Naive thymus-derived CD4-positive, alpha-beta T cell (primary cell): ENCODE data around the gene ENTR1. TPM values are rescaled to one million over a fixed set of nuclear protein-coding genes. Genes with fewer than 3 reads are reported as not detected.
"Not testable (repeated sequence)": the region's sequence is repeated elsewhere in the genome, so short reads cannot be mapped to it uniquely, and the experiment has no call there.

Source experiments
- ATAC-seq: fragments of 150-1000 bp; cut with Tn5 transposase; 2 replicates; pipeline ENCODE4 v1.10.0; 2021; ENCODE audit warnings: mild to moderate bottlenecking, moderate library complexity
- CTCF ChIA-PET: fragments of 350-600 bp; sonication (Branson Sonifier 250); formaldehyde crosslinking; loops from one replicate; lab custom pipeline; 2021; ENCODE audit warnings: antibody characterized with exemption; lab: Charles Lee
- POLR2A ChIA-PET: fragments of 350-600 bp; sonication (Branson Sonifier 250); formaldehyde crosslinking; loops from one replicate; lab custom pipeline; 2021; ENCODE audit warnings: antibody characterized with exemption, inconsistent platforms; lab: Charles Lee
- DNase-seq, 9 donors: peaks; one replicate each; pipeline versions ENCODE4 v3.0.0 to v3.0.0-alpha.2; 2020 to 2022; ENCODE audit warnings: mixed read lengths in 1 of 9
- H3K27ac ChIP-seq: one replicate; pipeline ENCODE4 v1.7.0; 2013; ENCODE audit warnings: mild to moderate bottlenecking, low read depth, low read length, moderate library complexity
- H3K27me3 ChIP-seq, 2 donors: one replicate each; pipeline ENCODE4 v1.7.0; 2013; ENCODE audit warnings: low read length in 2 of 2, mild to moderate bottlenecking in 2 of 2, moderate library complexity in 2 of 2; ENCODE audit not compliant: control insufficient read depth in 2 of 2, insufficient read depth in 2 of 2
- H3K36me3 ChIP-seq, 3 experiments: 1 replicate in 2 of 3; 2 replicates in 1 of 3; pipeline ENCODE4 v1.7.0; 2013; ENCODE audit warnings: low read length in 3 of 3, mild to moderate bottlenecking in 3 of 3, moderate library complexity in 1 of 3; ENCODE audit not compliant: insufficient read depth in 3 of 3, control insufficient read depth in 2 of 3
- H3K4me1 ChIP-seq, 2 donors: one replicate each; pipeline ENCODE4 v1.7.0; 2013; ENCODE audit warnings: low read length in 2 of 2, mild to moderate bottlenecking in 2 of 2, moderate library complexity in 1 of 2; ENCODE audit not compliant: control insufficient read depth in 2 of 2, insufficient read depth in 2 of 2
- H3K4me3 ChIP-seq: 2 replicates; pipeline ENCODE4 v1.7.0; 2013; ENCODE audit warnings: mild to moderate bottlenecking, low read length
- H3K9me3 ChIP-seq, 3 experiments: 1 replicate in 2 of 3; 2 replicates in 1 of 3; pipeline ENCODE4 v1.7.0; 2013; ENCODE audit warnings: low read length in 3 of 3; ENCODE audit not compliant: control insufficient read depth in 2 of 3
- H3K27ac Mint-ChIP-seq, 9 donors: one replicate each; pipeline ENCODE4 v1.8.0; 2020 to 2022; ENCODE audit warnings: mixed read lengths in 9 of 9, mild to moderate bottlenecking in 8 of 9, moderate library complexity in 5 of 9, inconsistent platforms in 2 of 9
- H3K27me3 Mint-ChIP-seq, 5 donors: one replicate each; pipeline ENCODE4 v1.8.0; 2021 to 2022; ENCODE audit warnings: mixed read lengths in 5 of 5, mild to moderate bottlenecking in 1 of 5
- H3K36me3 Mint-ChIP-seq, 5 donors: one replicate each; pipeline ENCODE4 v1.8.0; 2020 to 2022; ENCODE audit warnings: mixed read lengths in 5 of 5, mild to moderate bottlenecking in 3 of 5, inconsistent platforms in 1 of 5
- H3K4me1 Mint-ChIP-seq, 7 donors: one replicate each; pipeline ENCODE4 v1.8.0; 2020 to 2022; ENCODE audit warnings: mixed read lengths in 7 of 7, mild to moderate bottlenecking in 3 of 7, inconsistent platforms in 1 of 7
- H3K4me3 Mint-ChIP-seq, 10 donors: one replicate each; pipeline ENCODE4 v1.8.0; 2020 to 2022; ENCODE audit warnings: mild to moderate bottlenecking in 10 of 10, mixed read lengths in 10 of 10, moderate library complexity in 6 of 10, inconsistent platforms in 2 of 10
- H3K9me3 Mint-ChIP-seq, 11 donors: one replicate each; pipeline ENCODE4 v1.8.0; 2020 to 2022; ENCODE audit warnings: mixed read lengths in 11 of 11, mild to moderate bottlenecking in 4 of 11, inconsistent platforms in 1 of 11, moderate library complexity in 1 of 11
- intact Hi-C, 2 donors: fragments of 100-400 bp; cut with micrococcal nuclease; formaldehyde crosslinking; loops; one replicate each; pipeline ENCODE4 v1.15.1; 2023
- polyA plus RNA-seq, 2 donors: library from polyadenylated mRNA; unstranded; fragments of 300-500 nt; fragmentation: Illumina TruSeq; gene quantifications; one replicate each; pipeline ENCODE4 v1.2.3, GENCODE V29; 2021
- total RNA-seq, 6 experiments: library from RNA in 5 of 6; stranded (reverse) in 5 of 6; gene quantifications; 1 replicate in 5 of 6; 2 replicates in 1 of 6; pipeline ENCODE4 v1.2.3 and lab custom pipeline; 2021 to 2026

Gene ENTR1
- total and polyA plus RNA-seq, 7 experiments from 2014 or later, result 9.2 to 89.0 (median 65.9) TPM

- Mint-ChIP-seq H3K4me1 (peaks cover 28 to 43% (median 37%) of the 10 kb centered on the region in 7 donors), H3K27me3 (no peaks in the 10 kb centered on the region), H3K36me3 (peaks cover 7 to 33% (median 11%) of the 10 kb centered on the region in 5 donors), H3K27ac (peak overlapping the region in 2 of 9 donors; percentile 33 to 56), H3K4me3 (peak overlapping the region in 2 of 10 donors; percentile 31 to 51), H3K9me3 (no peaks in the 10 kb centered on the region)
- Histone ChIP-seq H3K27ac (no peak overlapping the region), H3K9me3 (no peaks in the 10 kb centered on the region), H3K36me3 (peaks cover 4 to 61% (median 22%) of the 10 kb centered on the region in 3 experiments), H3K4me1 (peaks cover 15 to 26% of the 10 kb centered on the region in 2 donors), H3K27me3 (no peaks in the 10 kb centered on the region), H3K4me3 (no peak overlapping the region)
- ChIA-PET CTCF (interaction anchor here (0.7 kb wide), 1 partner anchor 12 kb away, joined by 4 read pairs; no protein-coding TSS in a partner anchor), POLR2A (interaction anchor here (1.0 to 1.3 kb wide), 2 partner anchors 29 to 50 kb away, joined by 3 to 6 read pairs; partner anchors contain the start of gene DNLZ)
- no peak for ATAC-seq
- intact Hi-C loops, result loop anchor here in 1 of 2 donors (5.0 kb wide), 3 partner anchors 451 to 829 kb away; partner anchors contain the start of genes MAN1B1, TUBB4B and UBAC1
- DNase-seq, result no peak
Measured at GRCh38 chr9:136412962-136413361, 2.5 kb upstream of the ENTR1 start.

DNA sequence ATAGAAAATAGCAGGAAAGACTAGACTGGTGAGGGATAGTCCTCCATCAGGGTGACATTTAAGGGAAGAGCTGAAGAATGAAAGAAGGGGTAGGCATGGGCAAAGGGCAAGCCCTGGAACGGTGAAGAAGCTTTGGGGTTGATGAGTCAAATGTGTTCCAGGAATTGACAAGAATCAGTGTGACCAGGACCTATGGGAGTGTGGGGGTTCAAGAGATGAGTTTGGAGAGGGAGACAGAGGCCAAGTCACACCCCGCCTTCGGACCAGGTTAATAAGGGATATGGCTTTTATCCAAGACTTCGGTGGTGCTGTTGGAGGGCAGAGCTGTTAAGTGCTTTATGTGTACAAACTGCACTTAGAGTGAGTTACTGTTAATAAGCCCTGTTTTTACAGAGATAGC is 964 bp upstream of the ENTR1 start:
- H3K36me3 ChIP-seq, result peaks cover 4 to 60% (median 13%) of the 10 kb centered on the region in 3 experiments
- H3K27me3 Mint-ChIP-seq, result no peaks in the 10 kb centered on the region
- H3K4me3 Mint-ChIP-seq, result peak overlapping the region; percentile 83 to 93 (median 88)
- no peak for DNase-seq
- no peaks in the 10 kb centered on the region for H3K9me3 ChIP-seq
- H3K4me3 ChIP-seq, result peak overlapping the region; percentile 96
- intact Hi-C loops, result loop anchor here (2.0 to 5.0 kb wide), 5 partner anchors 27 to 831 kb away; partner anchors contain the start of genes INPP5E (in 1 of the 2), MAN1B1 (in 1 of the 2), SEC16A (in 1 of the 2) and TUBB4B (in 1 of the 2)
- peaks cover 15 to 26% of the 10 kb centered on the region in 2 donors for H3K4me1 ChIP-seq
- no peaks in the 10 kb centered on the region for H3K27me3 ChIP-seq
- POLR2A ChIA-PET, result interaction anchor here (1.0 to 2.3 kb wide), 4 partner anchors 13 to 47 kb away, joined by 3 to 6 read pairs (median 4); no protein-coding TSS in a partner anchor
- CTCF ChIA-PET, result no interaction called here
- peak overlapping the region; percentile 97 for H3K27ac ChIP-seq
- H3K9me3 Mint-ChIP-seq, result no peaks in the 10 kb centered on the region
- peak overlapping the region; percentile 78 to 95 (median 89) for H3K27ac Mint-ChIP-seq
- no peak for ATAC-seq
- H3K36me3 Mint-ChIP-seq, result peaks cover 8 to 31% (median 11%) of the 10 kb centered on the region in 5 donors
- peaks cover 32 to 54% (median 42%) of the 10 kb centered on the region in 7 donors for H3K4me1 Mint-ChIP-seq

- ChIA-PET CTCF (interaction anchor here (1.1 to 2.4 kb wide), 2 partner anchors 9 to 11 kb away, joined by 3 to 12 read pairs; partner anchors contain the start of gene SNAPC4), POLR2A (interaction anchor here (0.5 to 2.3 kb wide), 16 partner anchors 9 to 845 kb away, joined by 3 to 14 read pairs (median 4); partner anchors contain the start of genes DNLZ, MAN1B1, NELFB and SNAPC4)
- H3K27me3 ChIP-seq, result no peaks in the 10 kb centered on the region
- H3K4me1 Mint-ChIP-seq, result peaks cover 42 to 65% (median 54%) of the 10 kb centered on the region in 7 donors
- ATAC-seq (peak; percentile 32), DNase-seq (peak; percentile 18 to 48 (median 25))
- H3K4me1 ChIP-seq, result peaks cover 27 to 33% of the 10 kb centered on the region in 2 donors
- intact Hi-C loops, result loop anchor here (1.0 to 10.0 kb wide), 11 partner anchors 10 to 832 kb away; partner anchors contain the start of genes INPP5E (in 2 of the 2), SEC16A (in 2 of the 2), SNAPC4 (in 2 of the 2) and DNLZ (in 1 of the 2)
- H3K9me3 ChIP-seq, result no peaks in the 10 kb centered on the region
- H3K27me3 Mint-ChIP-seq, result no peaks in the 10 kb centered on the region
- H3K4me3 Mint-ChIP-seq, result peak overlapping the region; percentile 83 to 93 (median 89)
- H3K27ac ChIP-seq, result peak overlapping the region; percentile 82
- no peaks in the 10 kb centered on the region for H3K9me3 Mint-ChIP-seq
- H3K27ac Mint-ChIP-seq, result peak overlapping the region; percentile 78 to 93 (median 90)
- peak overlapping the region; percentile 77 for H3K4me3 ChIP-seq
- peaks cover 4 to 40% (median 11%) of the 10 kb centered on the region in 5 donors for H3K36me3 Mint-ChIP-seq
- H3K36me3 ChIP-seq, result peaks cover 4 to 53% (median 12%) of the 10 kb centered on the region in 3 experiments
Measured at GRCh38 chr9:136409557-136410455, 608 bp downstream of the ENTR1 start.

DNA sequence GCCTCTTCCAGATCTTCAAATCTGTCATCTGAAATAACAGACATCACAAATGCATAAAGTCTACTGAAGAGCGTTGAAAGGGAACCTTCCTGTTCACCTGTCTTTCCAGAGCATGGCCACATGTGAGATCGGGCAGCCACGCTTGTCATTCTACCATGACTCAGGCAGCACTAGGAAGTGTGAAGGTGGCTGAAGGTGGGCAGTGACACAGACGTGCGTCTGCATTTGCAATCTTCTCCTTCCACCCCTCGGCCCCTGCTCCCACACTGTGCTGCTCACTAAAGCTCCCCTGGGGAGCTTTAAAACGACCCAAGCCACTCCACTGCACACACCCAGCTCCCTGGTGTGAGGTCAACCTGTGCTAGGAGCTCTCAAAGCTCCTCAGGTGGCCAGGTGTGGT is 2.5 kb downstream of the ENTR1 start:
- H3K27me3 Mint-ChIP-seq, result no peaks in the 10 kb centered on the region
- intact Hi-C loops, result loop anchor here (10.0 kb wide), 2 partner anchors 127 to 137 kb away; partner anchors contain the start of gene NOTCH1 (in 1 of the 2)
- H3K36me3 Mint-ChIP-seq, result peaks cover 0 to 40% (median 7%) of the 10 kb centered on the region in 5 donors
- H3K4me3 Mint-ChIP-seq, result peak overlapping the region in 5 of 10 donors; percentile 31 to 59 (median 43)
- H3K36me3 ChIP-seq, result peaks cover 4 to 37% (median 4%) of the 10 kb centered on the region in 3 experiments
- peaks cover 40 to 50% of the 10 kb centered on the region in 2 donors for H3K4me1 ChIP-seq
- peak overlapping the region in 6 of 9 donors; percentile 31 to 78 (median 69) for H3K27ac Mint-ChIP-seq
- H3K4me1 Mint-ChIP-seq, result peaks cover 50 to 74% (median 57%) of the 10 kb centered on the region in 7 donors
- DNase-seq (no peak), ATAC-seq (no peak)
- H3K9me3 Mint-ChIP-seq, result no peaks in the 10 kb centered on the region
- ChIA-PET POLR2A (interaction anchor here (0.5 to 2.1 kb wide), 4 partner anchors 13 to 847 kb away, joined by 3 to 8 read pairs (median 4); partner anchors contain the start of gene NELFB), CTCF (no interaction called here)
- no peak overlapping the region for H3K27ac ChIP-seq
- no peaks in the 10 kb centered on the region for H3K27me3 ChIP-seq
- H3K4me3 ChIP-seq, result no peak overlapping the region
- no peaks in the 10 kb centered on the region for H3K9me3 ChIP-seq

DNA sequence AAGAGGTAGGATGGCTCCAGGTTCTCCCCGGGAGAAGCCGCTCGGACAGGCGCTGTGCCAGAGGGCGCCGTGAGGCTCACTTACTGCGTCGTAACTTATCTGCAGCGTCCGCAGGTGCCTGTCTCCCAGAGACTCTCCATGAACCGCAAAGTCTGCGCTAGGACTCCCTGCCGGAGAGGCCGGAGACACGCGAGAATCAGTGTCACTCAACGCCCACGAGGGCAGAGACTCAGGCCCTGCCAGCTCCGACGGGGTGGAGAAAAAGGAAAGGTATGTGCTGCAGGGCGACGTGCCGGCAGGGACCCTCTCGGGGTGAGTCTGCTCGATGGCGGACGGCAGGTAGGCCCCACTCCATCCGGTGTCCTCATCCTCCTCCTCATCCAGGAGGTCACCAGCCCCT is 3.4 kb downstream of the ENTR1 start:
- H3K9me3 ChIP-seq, ATAC-seq, H3K27me3 Mint-ChIP-seq, DNase-seq, CTCF ChIA-PET, H3K27ac ChIP-seq, H3K4me3 ChIP-seq, H3K27me3 ChIP-seq, H3K9me3 Mint-ChIP-seq: not testable (repeated sequence)
- peaks cover 0 to 42% (median 4%) of the 10 kb centered on the region in 3 experiments for H3K36me3 ChIP-seq
- peak overlapping the region in 2 of 9 donors; percentile 21 to 47 for H3K27ac Mint-ChIP-seq
- peaks cover 44 to 49% of the 10 kb centered on the region in 2 donors for H3K4me1 ChIP-seq
- POLR2A ChIA-PET, result interaction anchor here (0.7 kb wide), 1 partner anchor 26 kb away, joined by 3 read pairs; no protein-coding TSS in a partner anchor
- peaks cover 0 to 45% (median 7%) of the 10 kb centered on the region in 5 donors for H3K36me3 Mint-ChIP-seq
- peak overlapping the region in 1 of 10 donors; percentile 64 for H3K4me3 Mint-ChIP-seq
- H3K4me1 Mint-ChIP-seq, result peaks cover 48 to 74% (median 59%) of the 10 kb centered on the region in 7 donors
- intact Hi-C loops, result loop anchor here (10.0 kb wide), 2 partner anchors 128 to 138 kb away; partner anchors contain the start of gene NOTCH1 (in 1 of the 2)
